RPMI7951 (cell line): ENCODE results near the gene PER3. TPM values are rescaled to one million over a fixed set of nuclear protein-coding genes. Genes with fewer than 3 reads are reported as not detected.
"Not testable (repeated sequence)": the region's sequence is repeated elsewhere in the genome, so short reads cannot be mapped to it uniquely, and the experiment has no call there.

ENCODE experiments used
- DNase-seq: peaks from one replicate; pipeline ENCODE4 v3.0.0-alpha.2; 2012; ENCODE audit warnings: low read depth
- total RNA-seq: library from RNA; depleted of rRNA; stranded (reverse); fragments of >200 nt; shearing (Covaris generic); gene quantifications from 2 replicates; pipeline ENCODE4 v1.2.3, GENCODE V29; 2014

PER3 gene
- total RNA-seq, 1 experiment from 2014 or later: 14.9 TPM

DNA sequence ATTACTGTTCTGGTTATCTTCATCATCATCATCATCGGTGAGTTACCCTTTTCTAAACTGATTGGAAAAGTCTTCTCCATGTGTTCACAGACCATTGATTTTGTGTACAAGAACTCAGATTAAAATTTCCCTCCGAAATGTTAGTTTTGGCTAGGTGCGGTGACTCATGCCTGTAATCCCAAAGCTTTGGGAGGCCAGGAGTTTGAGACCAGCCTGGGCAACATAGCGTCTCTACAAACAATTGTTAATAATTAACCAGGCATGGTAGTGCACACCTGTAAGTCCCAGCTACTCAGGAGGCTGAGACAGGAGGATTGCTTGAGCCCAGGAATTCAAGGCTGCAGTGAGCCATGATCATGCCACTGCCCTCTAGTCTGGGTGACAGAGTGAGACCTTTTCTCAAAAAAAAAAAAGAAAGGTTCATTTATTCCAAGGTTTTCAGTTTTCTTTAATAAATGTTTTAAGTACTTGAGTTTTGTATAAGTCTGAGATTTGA, 5.9 kb upstream of the PER3 start:
- DNase-seq: no peak

- no peak for DNase-seq
These were observed 3.1 kb upstream of the PER3 start for GRCh38 chr1:7780976-7781375.

GRCh38 chr1:7781501-7781900, 2.6 kb upstream of the PER3 start:
- no peak for DNase-seq

- peak; percentile 11 for DNase-seq
These were observed 2.1 kb upstream of the PER3 start for GRCh38 chr1:7781923-7782495.

- peak; percentile 87 for DNase-seq
These were observed 846 bp upstream of the PER3 start for GRCh38 chr1:7783178-7783711.

GRCh38 chr1:7784492-7785071, 491 bp downstream of the PER3 start:
- DNase-seq: no peak

DNA sequence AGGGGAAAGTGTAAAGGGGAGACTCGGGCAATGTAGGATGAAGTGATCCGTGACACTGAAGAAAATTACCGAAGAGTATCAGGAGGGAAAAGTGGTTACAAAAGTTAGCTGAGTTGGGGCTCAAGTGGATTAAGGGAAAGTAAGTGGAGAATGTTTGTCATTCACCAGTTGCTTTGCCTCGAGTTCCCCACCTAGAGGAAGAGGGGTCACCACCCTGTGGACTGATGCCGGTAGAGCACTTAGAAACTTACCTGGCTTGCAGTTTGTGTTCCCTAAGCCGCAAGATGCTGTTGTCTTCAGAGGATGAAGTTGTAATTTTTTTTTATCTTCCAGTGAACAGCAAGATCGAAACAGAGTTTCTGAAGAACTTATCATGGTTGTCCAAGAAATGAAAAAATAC, 1.0 kb downstream of the PER3 start:
- no peak for DNase-seq

- no peak for DNase-seq
These were observed 2.7 kb downstream of the PER3 start for GRCh38 chr1:7786795-7787194.

- no peak for DNase-seq
These were observed 5.7 kb downstream of the PER3 start for GRCh38 chr1:7789828-7790227.

GRCh38 chr1:7791027-7791426, 6.9 kb downstream of the PER3 start:
- DNase-seq: not testable (repeated sequence)

- DNase-seq: no peak
These were observed 11.3 kb downstream of the PER3 start for GRCh38 chr1:7795406-7795805.

DNA sequence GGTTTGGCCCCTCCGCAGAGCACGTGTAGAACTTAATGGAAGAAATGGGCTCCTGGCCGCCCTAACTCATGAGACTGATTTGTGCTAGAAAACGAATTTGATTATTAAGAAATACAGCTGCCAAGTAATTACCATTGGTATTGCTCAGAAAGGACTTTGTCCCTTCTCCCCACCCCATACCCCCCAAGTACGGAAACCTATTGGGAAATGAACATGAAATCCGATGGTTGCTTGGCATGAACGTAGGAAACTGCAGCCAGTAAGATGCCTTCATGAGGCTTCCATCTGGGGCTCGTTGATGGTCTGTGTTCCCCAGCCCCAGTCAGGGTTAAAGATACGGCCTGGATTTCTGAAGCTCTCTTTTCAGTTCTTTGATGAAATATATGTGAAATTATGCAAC, 21.4 kb downstream of the PER3 start:
- no peak for DNase-seq

DNA sequence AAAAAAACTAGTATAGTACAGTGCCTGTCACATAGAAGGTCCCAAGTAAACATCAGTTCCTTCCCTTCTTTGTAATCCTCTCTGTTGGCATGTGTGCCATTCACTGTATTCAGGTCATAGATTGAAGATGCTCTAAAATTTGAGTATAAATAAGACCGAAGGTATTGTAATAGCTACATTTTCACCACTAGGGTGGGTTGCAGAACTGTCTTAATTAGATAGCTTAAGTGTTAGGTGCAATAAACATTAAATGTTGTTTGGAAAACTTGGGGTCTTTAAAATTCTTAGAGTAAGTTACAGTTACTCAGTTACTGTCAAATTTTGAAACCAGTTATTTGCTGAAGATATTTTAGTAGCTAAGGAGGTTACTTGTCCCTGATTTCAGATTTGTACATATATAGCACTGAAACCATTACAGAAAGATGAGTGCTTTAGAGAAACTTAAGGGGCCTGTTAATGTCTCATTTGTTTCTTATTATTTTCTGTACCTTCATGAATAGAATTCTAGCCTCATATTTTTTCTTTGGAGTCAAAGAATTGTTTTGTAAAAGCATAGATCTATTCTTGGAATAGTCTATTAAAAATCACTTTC, 24.3 kb downstream of the PER3 start:
- DNase-seq: peak; percentile 45

DNA sequence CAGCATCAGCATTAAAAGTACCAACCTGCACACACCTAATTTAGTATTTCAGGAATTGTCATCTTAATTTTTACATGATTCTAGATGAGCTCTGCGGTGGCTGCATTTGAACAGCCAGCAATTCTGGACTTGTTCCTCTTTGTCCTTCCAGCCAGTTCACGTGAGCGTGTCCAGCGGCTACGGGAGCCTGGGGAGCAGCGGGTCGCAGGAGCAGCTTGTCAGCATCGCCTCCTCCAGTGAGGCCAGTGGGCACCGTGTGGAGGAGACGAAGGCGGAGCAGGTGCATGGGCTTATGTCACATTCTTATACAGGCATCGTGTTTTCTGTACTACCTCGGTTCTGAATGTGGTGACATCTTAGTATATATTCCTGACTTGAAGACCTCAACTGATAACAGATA, 25.7 kb downstream of the PER3 start:
- DNase-seq: no peak

GRCh38 chr1:7810395-7810794, 26.3 kb downstream of the PER3 start:
- DNase-seq: peak; percentile 89

DNA sequence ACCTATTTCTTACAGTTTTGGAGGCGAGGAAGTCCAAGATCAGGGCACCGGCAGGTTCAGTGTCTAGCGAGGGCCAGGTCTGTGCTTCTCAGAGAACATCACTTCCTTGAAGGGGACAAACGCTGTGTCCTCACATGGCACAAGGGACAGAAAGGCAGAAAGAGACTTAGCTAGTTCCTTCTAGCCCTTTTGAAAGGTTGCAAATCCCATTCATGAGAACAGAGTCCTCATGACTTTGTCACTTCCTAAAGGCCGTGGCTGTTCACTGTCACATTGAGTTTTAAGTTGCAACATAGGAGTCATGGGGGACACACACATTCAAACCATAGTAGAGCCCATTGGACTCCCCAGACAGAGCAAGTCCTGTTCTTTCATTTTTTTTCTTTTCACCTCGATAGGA, 27.4 kb downstream of the PER3 start:
- no peak for DNase-seq

GRCh38 chr1:7813677-7814373, 29.7 kb downstream of the PER3 start:
- no peak for DNase-seq

- DNase-seq: no peak
These were observed 37.2 kb downstream of the PER3 start for GRCh38 chr1:7821282-7821681.

GRCh38 chr1:7824701-7825100, 40.6 kb downstream of the PER3 start:
- no peak for DNase-seq

DNA sequence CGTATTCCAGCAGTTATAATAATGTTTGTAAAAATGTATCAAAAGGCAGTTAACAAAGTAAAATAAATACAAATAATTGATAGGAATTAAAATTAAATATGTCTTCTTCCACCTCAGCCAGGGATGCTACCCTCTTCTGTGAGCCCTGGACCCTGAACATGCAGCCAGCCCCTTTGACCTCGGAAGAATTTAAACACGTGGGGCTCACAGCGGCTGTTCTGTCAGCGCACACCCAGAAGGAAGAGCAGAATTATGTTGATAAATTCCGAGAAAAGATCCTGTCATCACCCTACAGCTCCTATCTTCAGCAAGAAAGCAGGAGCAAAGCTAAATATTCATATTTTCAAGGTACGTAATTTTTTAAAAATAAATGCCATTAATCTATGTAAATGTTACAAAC, 42.3 kb downstream of the PER3 start:
- DNase-seq: no peak

GRCh38 chr1:7827126-7827955, 43.2 kb downstream of the PER3 start:
- no peak for DNase-seq

DNA sequence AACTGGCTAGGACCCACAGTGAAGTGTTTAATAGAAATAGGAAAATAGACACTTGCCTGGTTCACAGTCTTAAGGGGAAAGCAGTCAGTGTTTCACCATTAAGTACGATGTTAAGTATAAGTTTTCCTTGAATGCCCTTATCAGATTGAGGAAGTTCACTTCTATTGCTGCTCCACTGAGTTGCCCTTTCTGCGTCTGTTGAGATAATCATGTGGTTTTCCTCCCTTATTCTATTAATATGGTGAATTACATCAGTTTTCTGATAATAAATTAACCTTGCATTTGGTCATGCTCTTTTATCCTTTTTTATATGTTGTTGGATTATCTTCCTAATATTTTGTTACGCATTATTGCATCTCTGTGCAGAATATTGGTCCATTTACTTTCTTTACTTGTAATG, 47.4 kb downstream of the PER3 start:
- DNase-seq: no peak
